SK-N-SH treated with all-trans-retinoic acid at 6 μM for 48 hours (cell line): ENCODE results near the gene TIMM10B.

Experiments used
- ATAC-seq: fragments of 200-7000 bp; cut with Tn5 transposase; 3 replicates; pipeline ENCODE4 v1.9.1; 2020; ENCODE audit warnings: mild to moderate bottlenecking, moderate library complexity
- ARNTL ChIP-seq: fragments of 450-650 bp; formaldehyde crosslinking; IDR thresholded peaks from 2 replicates; pipeline ENCODE4 v1.5.0; 2020; ENCODE audit warnings: low read depth, mild to moderate bottlenecking, moderate library complexity, borderline replicate concordance
- BACH2 ChIP-seq: fragments of 250-450 bp; sonication (Bioruptor Pico); IDR thresholded peaks from 2 replicates; pipeline ENCODE4 v1.9.0; 2021; ENCODE audit warnings: mild to moderate bottlenecking, borderline replicate concordance
- CREB5 ChIP-seq: fragments of 250-450 bp; sonication (Bioruptor Pico); IDR thresholded peaks from 2 replicates; pipeline ENCODE4 v1.5.1; 2020; ENCODE audit warnings: low read depth, mild to moderate bottlenecking, moderate library complexity
- CSRNP3 ChIP-seq: fragments of 250-450 bp; sonication (Bioruptor Pico); IDR thresholded peaks from 2 replicates; pipeline ENCODE4 v1.5.1; 2021; ENCODE audit warnings: mild to moderate bottlenecking, moderate library complexity
- ESRRG ChIP-seq: fragments of 250-450 bp; sonication (Bioruptor Pico); IDR thresholded peaks from 2 replicates; pipeline ENCODE4 v1.6.1; 2021; ENCODE audit warnings: mild to moderate bottlenecking
- GLIS3 ChIP-seq: fragments of 250-450 bp; sonication (Bioruptor Pico); IDR thresholded peaks from 2 replicates; pipeline ENCODE4 v1.5.0; 2020; ENCODE audit warnings: mild to moderate bottlenecking, moderate library complexity
- OSR1 ChIP-seq: fragments of 250-450 bp; sonication (Bioruptor Pico); IDR thresholded peaks from 2 replicates; pipeline ENCODE4 v1.8.0; 2022; ENCODE audit warnings: moderate library complexity, mild to moderate bottlenecking, inconsistent platforms
- PATZ1 ChIP-seq: fragments of 250-450 bp; sonication (Bioruptor Pico); IDR thresholded peaks from 2 replicates; pipeline ENCODE4 v1.8.0; 2020; ENCODE audit warnings: mild to moderate bottlenecking, moderate library complexity, borderline replicate concordance
- POU6F1 ChIP-seq: fragments of 250-450 bp; sonication (Bioruptor Pico); IDR thresholded peaks from 2 replicates; pipeline ENCODE4 v1.8.0; 2021; ENCODE audit warnings: low read depth, mild to moderate bottlenecking, moderate library complexity, borderline replicate concordance
- PPARA ChIP-seq: fragments of 250-450 bp; sonication (Bioruptor Pico); IDR thresholded peaks from 2 replicates; pipeline ENCODE4 v1.5.0; 2020; ENCODE audit warnings: mild to moderate bottlenecking, borderline replicate concordance
- RARB ChIP-seq: fragments of 250-450 bp; sonication (Bioruptor Pico); IDR thresholded peaks from 2 replicates; pipeline ENCODE4 v1.8.0; 2021; ENCODE audit warnings: mild to moderate bottlenecking, moderate library complexity
- SNAI2 ChIP-seq: fragments of 250-450 bp; sonication (Bioruptor Pico); IDR thresholded peaks from 2 replicates; pipeline ENCODE4 v1.5.0; 2020; ENCODE audit warnings: mild to moderate bottlenecking, moderate library complexity
- TCF4 ChIP-seq: fragments of 250-450 bp; sonication (Bioruptor Pico); IDR thresholded peaks from 2 replicates; pipeline ENCODE4 v1.8.0; 2021; ENCODE audit warnings: mild to moderate bottlenecking, moderate library complexity, borderline replicate concordance
- TOX ChIP-seq: fragments of 250-450 bp; sonication (Bioruptor Pico); IDR thresholded peaks from 2 replicates; pipeline ENCODE4 v1.8.0; 2021; ENCODE audit warnings: mild to moderate bottlenecking, moderate library complexity, borderline replicate concordance
- TSHZ2 ChIP-seq: fragments of 250-450 bp; sonication (Bioruptor Pico); IDR thresholded peaks from 2 replicates; pipeline ENCODE4 v1.5.0; 2020; ENCODE audit warnings: mild to moderate bottlenecking, moderate library complexity
- ZC3H10 ChIP-seq: fragments of 250-450 bp; sonication (Bioruptor Pico); IDR thresholded peaks from 2 replicates; pipeline ENCODE4 v1.5.1; 2021; ENCODE audit warnings: mild to moderate bottlenecking, moderate library complexity
- ZFP3 ChIP-seq: fragments of 250-450 bp; sonication (Bioruptor Pico); IDR thresholded peaks from 2 replicates; pipeline ENCODE4 v1.5.0; 2020; ENCODE audit warnings: mild to moderate bottlenecking, moderate library complexity
- ZFP30 ChIP-seq: fragments of 450-650 bp; formaldehyde crosslinking; IDR thresholded peaks from 2 replicates; pipeline ENCODE4 v1.5.0; 2022; ENCODE audit warnings: mild to moderate bottlenecking, moderate library complexity
- ZNF565 ChIP-seq: fragments of 450-650 bp; formaldehyde crosslinking; conservative IDR thresholded peaks from 2 replicates; pipeline ENCODE4 v1.5.0; 2020; ENCODE audit warnings: low read depth, mild to moderate bottlenecking, moderate library complexity
- ZNF70 ChIP-seq: fragments of 450-650 bp; formaldehyde crosslinking; IDR thresholded peaks from 2 replicates; pipeline ENCODE4 v1.5.0; 2020; ENCODE audit warnings: mild to moderate bottlenecking, moderate library complexity
- ZNF8 ChIP-seq: fragments of 450-650 bp; formaldehyde crosslinking; IDR thresholded peaks from 2 replicates; pipeline ENCODE4 v1.5.0; 2020; ENCODE audit warnings: mild to moderate bottlenecking, moderate library complexity

Gene TIMM10B

GRCh38 chr11:6481012-6481923 is at the start of gene TIMM10B, which contains the start of gene ARFIP2:
TSS of gene TIMM10B (plus strand) at chr11:6481501. CDS start at chr11:6481517, 16 bp downstream.
TSS of gene ARFIP2 (minus strand) at chr11:6481331. CDS start at chr11:6480421, 910 bp downstream.
- ATAC-seq = peak; percentile 98
- TF ChIP-seq ZC3H10 (CRISPR knock-in tag) (no peak), ZFP3 (no peak), ZFP30 (no peak), ZNF565 (CRISPR knock-in tag) (no peak), PATZ1 (CRISPR knock-in tag) (no peak), TOX (no peak), GLIS3 (CRISPR knock-in tag) (no peak), PPARA (CRISPR knock-in tag) (no peak), ZNF8 (CRISPR knock-in tag) (no peak), POU6F1 (CRISPR knock-in tag) (no peak)

- peak; percentile 83 for ATAC-seq
- TF ChIP-seq CSRNP3 (CRISPR knock-in tag) = no peak
- TF ChIP-seq ESRRG = no peak
- TF ChIP-seq RARB (CRISPR knock-in tag) = no peak
- TF ChIP-seq TOX = no peak
Observed at GRCh38 chr11:6431861-6432260, 49.4 kb upstream of the TIMM10B start.

- TF ChIP-seq ZFP3 (no peak), RARB (CRISPR knock-in tag) (no peak), SNAI2 (CRISPR knock-in tag) (no peak), TCF4 (CRISPR knock-in tag) (no peak), CSRNP3 (CRISPR knock-in tag) (no peak), OSR1 (CRISPR knock-in tag) (no peak), ARNTL (CRISPR knock-in tag) (no peak), ESRRG (no peak), PPARA (CRISPR knock-in tag) (no peak), ZNF70 (CRISPR knock-in tag) (no peak), ZNF8 (CRISPR knock-in tag) (no peak)
- ATAC-seq = no peak
Observed at GRCh38 chr11:6433998-6434660, 47.2 kb upstream of the TIMM10B start.

- no peak for ATAC-seq
- no peak for TF ChIP-seq CREB5
- TF ChIP-seq TCF4 (CRISPR knock-in tag) = no peak
- no peak for TF ChIP-seq TSHZ2 (CRISPR knock-in tag)
- TF ChIP-seq ZC3H10 (CRISPR knock-in tag) = no peak
- no peak for TF ChIP-seq BACH2
Observed at GRCh38 chr11:6437423-6437822, 43.9 kb upstream of the TIMM10B start.
